ENCODE measurements around the gene TMEM263.
"Not testable (repeated sequence)": the region's sequence is repeated elsewhere in the genome, so short reads cannot be mapped to it uniquely, and the experiment has no call there.

Gene TMEM263

DNA sequence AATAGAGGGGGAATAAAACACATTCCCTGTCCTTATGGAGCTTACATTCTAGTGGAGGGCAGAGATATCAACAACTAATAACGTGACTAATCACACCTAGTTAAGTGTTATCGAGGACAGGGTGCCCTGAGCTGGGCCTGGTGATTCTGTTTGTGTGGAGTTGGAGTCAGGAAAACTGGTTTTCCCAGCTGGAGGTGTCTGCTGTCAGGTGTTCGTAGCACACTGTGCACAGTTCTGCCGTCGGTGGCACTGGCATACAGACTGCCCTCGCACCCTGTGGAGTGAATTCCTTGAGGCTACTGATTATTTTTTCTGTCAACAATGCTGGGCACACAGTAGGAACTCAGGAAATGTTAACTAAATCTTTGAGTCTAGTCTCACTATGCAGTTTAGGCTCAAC, 32.1 kb downstream of the TMEM263 start:
- DNase-seq = no peak

- no peak for DNase-seq
These were observed 39.0 kb downstream of the TMEM263 start for GRCh38 chr12:106994579-106995220.

DNA sequence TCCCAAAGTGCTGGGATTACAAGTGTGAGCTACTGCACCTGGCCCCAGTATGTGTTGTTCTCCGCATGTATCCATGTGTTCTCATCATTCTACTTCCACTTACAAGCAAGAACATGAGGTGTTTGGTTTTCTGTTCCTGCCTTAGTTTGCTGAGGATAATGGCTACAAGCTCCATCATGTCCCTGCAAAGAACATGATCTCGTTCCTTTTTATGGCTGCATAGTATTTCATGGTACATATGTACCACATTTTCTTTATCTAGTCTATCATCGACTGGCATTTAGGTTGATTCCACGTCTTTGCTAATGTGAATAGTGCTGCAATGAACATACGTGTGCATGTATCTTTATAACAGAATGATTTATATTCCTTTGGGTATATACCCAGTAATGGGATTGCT, 40.4 kb downstream of the TMEM263 start:
- not testable (repeated sequence) for DNase-seq

DNA sequence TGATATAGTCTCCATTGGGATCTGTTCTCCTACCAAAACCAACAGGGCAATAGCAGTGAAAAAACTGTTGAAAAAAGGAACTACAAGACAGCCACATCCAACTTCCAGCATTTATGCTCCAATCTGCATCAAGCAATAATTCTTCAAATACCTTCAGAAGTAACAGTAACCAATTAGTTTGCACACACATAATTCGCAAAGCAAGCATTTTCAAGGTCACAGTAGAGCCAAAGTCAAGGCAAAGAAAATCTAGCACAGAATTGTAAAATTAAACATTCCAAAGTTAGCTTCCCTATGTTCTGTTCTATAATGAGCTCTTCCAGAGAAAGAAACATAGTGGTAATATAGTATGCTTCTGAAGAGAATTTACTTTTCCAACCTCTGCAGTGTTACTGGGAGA, 42.2 kb downstream of the TMEM263 start:
- DNase-seq = no peak

DNA sequence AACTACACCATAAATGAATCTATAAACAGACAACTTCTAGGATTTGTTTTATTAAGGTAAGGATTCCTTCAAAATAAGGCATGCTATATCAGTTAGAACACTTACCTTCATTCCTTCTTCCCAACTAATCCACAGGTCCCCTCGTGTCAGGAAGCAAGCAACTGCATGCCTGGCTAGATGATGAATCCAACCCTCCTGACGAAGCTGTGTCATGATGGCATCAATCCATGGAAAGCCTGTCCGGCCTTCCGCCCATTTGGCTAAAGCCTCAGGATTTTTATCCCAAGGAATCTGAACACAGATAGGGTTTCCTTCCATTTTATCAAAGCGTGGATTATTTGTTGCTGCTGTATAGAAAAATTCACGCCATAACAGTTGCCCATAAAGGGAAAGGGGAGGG, 43.7 kb downstream of the TMEM263 start:
- no peak for DNase-seq

DNA sequence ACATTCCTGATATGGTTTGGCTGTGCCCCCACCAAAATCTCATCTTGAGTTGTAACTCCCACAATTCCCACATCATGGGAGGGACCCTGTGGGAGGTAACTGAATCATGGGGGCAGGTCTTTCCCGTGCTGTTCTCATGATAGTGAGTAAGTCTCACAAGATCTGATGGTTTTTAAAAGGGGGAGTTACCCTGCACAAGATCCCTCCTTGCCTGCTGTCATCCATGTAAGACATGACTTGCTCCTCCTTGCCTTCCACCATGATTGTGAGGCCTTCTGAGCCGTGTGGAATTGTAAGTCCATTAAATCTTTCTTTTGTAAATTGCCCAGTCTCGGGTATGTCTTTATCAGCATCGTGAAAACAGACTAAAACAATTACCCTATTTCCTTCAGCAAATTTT, 47.0 kb downstream of the TMEM263 start:
- DNase-seq = not testable (repeated sequence)

GRCh38 chr12:107007411-107007810, 51.7 kb downstream of the TMEM263 start:
- no peak for DNase-seq

- DNase-seq = no peak
These were observed 55.8 kb downstream of the TMEM263 start for GRCh38 chr12:107011519-107011918.

DNA sequence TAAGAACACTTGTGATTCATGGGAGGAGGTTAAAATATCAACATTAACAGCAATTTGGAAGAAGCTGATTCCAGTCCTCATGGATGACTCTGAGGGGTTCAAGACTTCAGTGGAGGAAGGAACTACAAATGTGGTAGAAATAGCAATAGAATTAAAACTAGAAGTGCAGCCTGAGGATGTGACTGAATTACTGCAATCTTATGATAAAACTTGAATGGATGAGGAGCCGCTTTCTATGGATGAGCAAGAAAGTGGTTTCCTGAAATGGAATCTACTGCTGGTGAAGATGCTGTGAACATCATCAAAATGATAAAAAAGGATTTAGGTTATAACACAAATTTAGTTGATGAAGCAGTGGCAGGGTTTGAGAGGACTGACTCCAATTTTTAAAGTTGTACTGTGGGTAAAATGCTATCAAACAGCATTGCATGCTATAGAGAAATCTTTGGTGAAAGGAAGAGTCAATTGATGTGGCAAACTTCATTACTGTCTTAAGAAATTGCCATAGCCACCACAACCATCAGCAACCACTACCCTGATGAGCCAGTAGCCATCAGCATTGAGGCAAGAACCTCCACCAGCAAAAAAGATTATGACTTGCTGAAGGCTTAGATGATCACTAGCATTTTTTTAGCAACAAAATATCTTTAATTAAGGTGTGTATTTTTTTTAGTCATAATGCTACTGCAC, 57.2 kb downstream of the TMEM263 start:
- no peak for DNase-seq

- DNase-seq = no peak
These were observed 58.3 kb downstream of the TMEM263 start for GRCh38 chr12:107014055-107014454.

DNA sequence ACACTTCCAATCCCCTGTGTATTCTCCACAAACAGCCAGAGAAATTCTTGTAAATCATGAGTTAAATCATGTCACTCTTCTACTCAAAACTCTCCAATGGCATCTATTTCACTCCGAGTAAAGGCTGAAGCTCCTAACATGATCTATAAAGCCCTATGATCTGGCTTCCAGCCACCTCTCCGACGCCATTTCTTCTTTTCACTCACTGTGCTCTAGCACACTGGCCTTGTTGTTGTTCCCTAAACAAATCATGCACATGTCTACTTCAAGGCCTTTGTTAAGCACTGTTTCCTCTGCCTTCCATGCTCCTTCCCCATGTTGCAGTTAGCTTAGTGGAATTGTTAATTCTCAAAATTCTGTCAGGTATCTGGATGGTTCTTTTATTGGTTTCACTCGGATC, 61.3 kb downstream of the TMEM263 start:
- no peak for DNase-seq

GRCh38 chr12:107019546-107019945, 63.8 kb downstream of the TMEM263 start:
- DNase-seq = no peak

Data from activated CD4-positive, alpha-beta T cell treated with anti-CD3 and anti-CD28 coated beads for 48 hours (primary cell).